ENCODE results near the gene LACRT. TPM values are rescaled to one million over a fixed set of nuclear protein-coding genes. Genes with fewer than 3 reads are reported as not detected.

Gene LACRT
- total and polyA plus RNA-seq, 2 of the 8 experiments (the other 6 are each of a cell fraction or from before 2014, with no cell fraction given), result not detected

DNA sequence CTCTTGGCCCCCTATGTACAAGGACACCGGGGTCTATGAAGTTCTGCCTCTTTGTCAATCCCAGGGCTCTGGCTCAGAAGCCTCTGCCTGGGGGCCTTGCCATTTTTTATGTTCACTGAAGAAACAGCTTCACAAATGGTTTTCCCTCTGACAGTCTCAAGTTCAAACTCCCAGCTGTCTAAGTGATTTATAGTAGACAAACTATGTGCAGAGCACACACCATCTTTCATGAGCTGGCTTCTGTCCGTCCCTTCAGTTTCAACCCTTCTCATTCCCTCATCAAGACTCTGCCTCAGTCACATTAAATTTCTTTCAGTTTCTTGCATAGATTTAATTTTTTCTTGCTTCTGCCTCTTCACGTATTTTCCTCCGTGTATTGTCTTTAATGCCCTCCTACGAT is 16.2 kb upstream of the LACRT start (continued):
- TF ChIP-seq NRF1 (IDR thresholded peaks at IDR 0.05; ENCODE audit: low read depth, low read length), result no peak
- TF ChIP-seq POLR2AphosphoS5 (IDR thresholded peaks at IDR 0.05; ENCODE audit: low read depth, low read length), result no peak
- TF ChIP-seq CEBPB (IDR thresholded peaks at IDR 0.05; ENCODE audit: low read depth, low read length), result no peak

All from H1 (cell line).